Transverse colon (tissue), 4 donors: Measurements from ENCODE around the gene ZNF415. TPM values are rescaled to one million over a fixed set of nuclear protein-coding genes. Genes with fewer than 3 reads are reported as not detected.

Experiments
- DNase-seq: peaks from one replicate; pipeline ENCODE4 v3.0.0-alpha.2; 2019
- H3K27ac ChIP-seq, 4 donors: fragments of 200-600 bp; sonication (generic); 2 replicates each; pipeline ENCODE4 v1.5.1; 2016 to 2018; ENCODE audit warnings: inconsistent platforms in 4 of 4
- H3K27me3 ChIP-seq: fragments of 200-600 bp; sonication (generic); 2 replicates; pipeline ENCODE4 v1.5.1; 2017; ENCODE audit warnings: inconsistent platforms
- H3K36me3 ChIP-seq, 4 donors: fragments of 200-600 bp; sonication (generic); 2 replicates each; pipeline ENCODE4 v1.5.1; 2017 to 2019; ENCODE audit warnings: inconsistent platforms in 4 of 4
- H3K4me1 ChIP-seq, 4 donors: fragments of 200-600 bp; sonication (generic); 2 replicates each; pipeline ENCODE4 v1.5.1; 2017 to 2020; ENCODE audit warnings: inconsistent platforms in 4 of 4
- H3K4me3 ChIP-seq, 4 donors: fragments of 200-600 bp; sonication (generic); 1 replicate in 1 of 4; 2 replicates in 3 of 4; pipeline versions ENCODE4 v1.5.1 to v1.6.1; 2017 to 2019; ENCODE audit warnings: inconsistent platforms in 4 of 4
- H3K9me3 ChIP-seq, 2 donors: fragments of 200-600 bp; sonication (generic); 2 replicates each; pipeline ENCODE4 v1.5.1; 2017 to 2019; ENCODE audit warnings: inconsistent platforms in 2 of 2
- CTCF ChIP-seq, 5 experiments: fragments of 200-600 bp in 3 of 5; fragments of 450-650 bp in 2 of 5; sonication (generic) in 3 of 5; IDR thresholded peaks; 1 replicate in 2 of 5; 2 replicates in 3 of 5; pipeline ENCODE4 v1.5.1; 2016 to 2017; ENCODE audit warnings: antibody characterized with exemption in 5 of 5, inconsistent platforms in 3 of 5, mild to moderate bottlenecking in 2 of 5, moderate library complexity in 1 of 5
- EP300 ChIP-seq: sonication (generic); formaldehyde crosslinking; IDR thresholded peaks from one replicate; pipeline ENCODE4 v1.6.1; 2017; ENCODE audit warnings: antibody characterized with exemption, low read depth
- POLR2A ChIP-seq: fragments of 450-650 bp; IDR thresholded peaks from one replicate; pipeline ENCODE4 v1.6.1; 2016; ENCODE audit warnings: antibody characterized with exemption, mild to moderate bottlenecking, moderate library complexity
- POLR2AphosphoS5 ChIP-seq, 3 donors: sonication (generic); formaldehyde crosslinking; IDR thresholded peaks; one replicate each; pipeline ENCODE4 v1.6.1; 2016; ENCODE audit warnings: antibody characterized with exemption in 3 of 3
- WGBS, 2 donors: methylation state at CpG; one replicate each; pipeline ENCODE4 v1.1.5; 2018; ENCODE audit warnings: low coverage in 1 of 2; 5-methylcytosine and 5-hydroxymethylcytosine counted together
- in situ Hi-C, 4 donors: fragments of 200-750 bp; cut with MboI; loops; one replicate each; pipeline versions ENCODE4 v1.15.0 to v1.15.1; 2017; ENCODE audit warnings: low sequenced_read_pairs in 3 of 4, low pct_ligation_motif_present in 1 of 4, low pct_unique_long_range_greater_than_20kb in 1 of 4
- intact Hi-C: fragments of 100-400 bp; cut with DNase I; formaldehyde crosslinking; loops from one replicate; pipeline ENCODE4 v1.15.1; 2023; ENCODE audit warnings: low total_unique reads
- total RNA-seq, 4 donors: library from RNA; depleted of rRNA; stranded (reverse); fragments of >200 nt; gene quantifications; one replicate each; pipeline ENCODE4 v1.1.0, GENCODE V29; 2016

Gene ZNF415
- total RNA-seq, 4 donors from 2014 or later, result 5.6 to 11.5 (median 10.8) TPM; not detected in 1

DNA sequence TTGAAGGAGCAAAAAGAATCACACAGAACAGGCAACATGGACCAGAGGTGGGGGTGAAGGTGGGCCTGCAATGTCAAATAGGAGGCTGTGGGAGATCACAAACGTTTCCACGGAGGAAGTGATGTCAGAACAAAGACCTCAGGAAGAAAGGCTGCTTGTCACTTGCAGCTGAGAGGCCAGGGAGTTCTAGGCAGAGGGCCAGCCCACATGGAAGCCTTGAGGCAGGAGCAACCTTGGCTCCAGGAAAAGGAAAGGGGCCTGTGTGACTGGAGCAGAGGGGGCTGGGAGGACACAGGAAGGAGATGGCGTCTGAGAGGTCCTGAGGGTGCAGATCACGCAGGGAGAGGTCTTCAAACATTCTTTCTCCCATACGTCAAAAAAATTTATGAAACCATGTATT, 45.8 kb downstream of the ZNF415 start:
- intact Hi-C loops, result no loop called here
- no peak for DNase-seq
- H3K36me3 ChIP-seq, result peaks cover 0 to 63% (median 30%) of the 10 kb centered on the region in 4 donors
- no peaks in the 10 kb centered on the region for H3K4me1 ChIP-seq
- no peak for TF ChIP-seq POLR2A
- H3K27me3 ChIP-seq, result no peaks in the 10 kb centered on the region
- peaks cover 0 to 6% of the 10 kb centered on the region in 2 donors for H3K9me3 ChIP-seq
- in situ Hi-C loops, result no loop called here
- H3K27ac ChIP-seq, result peak overlapping the region in 1 of 4 donors; percentile 20
- H3K4me3 ChIP-seq, result no peak overlapping the region
- WGBS, 2 donors, result 65 to 67% methylated on average over 4 to 5 of the region's 5 CpGs

DNA sequence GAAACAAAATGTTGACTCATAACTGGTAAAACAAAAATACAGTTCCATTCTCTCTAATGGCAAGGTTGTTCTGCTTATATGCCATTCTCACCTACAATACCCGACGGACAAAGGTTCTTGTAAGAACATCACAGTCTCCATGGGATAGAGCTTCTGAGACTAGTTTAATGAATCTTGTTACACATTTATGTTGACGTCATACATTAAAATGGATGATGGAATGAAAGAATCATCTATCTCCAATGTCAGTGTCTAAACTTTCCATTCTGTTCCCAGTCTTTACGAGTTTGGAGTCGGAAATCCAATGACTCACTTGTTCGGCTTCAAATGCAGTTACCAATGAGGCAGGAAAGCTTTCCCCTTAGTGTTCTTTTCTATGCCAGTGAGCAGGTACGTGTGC, 47.2 kb downstream of the ZNF415 start:
- Histone ChIP-seq H3K4me3 (no peak overlapping the region), H3K27me3 (no peaks in the 10 kb centered on the region), H3K9me3 (peaks cover 11 to 16% of the 10 kb centered on the region in 2 donors), H3K4me1 (no peaks in the 10 kb centered on the region), H3K36me3 (peaks cover 0 to 63% (median 23%) of the 10 kb centered on the region in 4 donors), H3K27ac (no peak overlapping the region)
- intact Hi-C loops, result no loop called here
- 94 to 95% methylated on average over 4 to 7 of the region's 7 CpGs for WGBS, 2 donors
- DNase-seq, result no peak
- in situ Hi-C loops, result no loop called here
- TF ChIP-seq POLR2AphosphoS5 (IDR thresholded peaks at IDR 0.05) (no peak), CTCF (IDR thresholded peaks at IDR 0.05) (no peak), POLR2A (no peak), EP300 (no peak)

DNA sequence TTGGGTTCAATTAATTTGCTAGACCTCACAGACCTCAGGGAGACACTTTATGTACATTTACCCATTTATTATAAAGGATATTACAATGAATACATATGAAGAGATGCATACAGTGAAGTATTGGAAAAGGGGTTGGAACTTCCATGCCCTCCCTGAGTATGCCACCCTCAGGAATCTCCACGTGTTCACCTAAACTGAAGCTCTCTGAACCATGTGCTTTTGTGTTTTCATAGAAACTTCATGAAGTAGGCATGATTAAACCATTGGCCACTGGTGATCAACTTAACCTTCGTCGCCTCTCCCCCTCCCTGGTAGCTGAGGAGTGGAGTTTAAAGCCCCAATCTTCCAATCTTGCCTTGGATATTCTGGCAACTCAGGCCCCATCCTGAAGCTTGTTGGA, 49.8 kb downstream of the ZNF415 start:
- in situ Hi-C loops (no loop called here), intact Hi-C loops (no loop called here)
- DNase-seq, result no peak
- TF ChIP-seq EP300 (no peak), POLR2A (no peak), POLR2AphosphoS5 (IDR thresholded peaks at IDR 0.05) (no peak), CTCF (IDR thresholded peaks at IDR 0.05) (no peak)
- Histone ChIP-seq H3K4me3 (no peak overlapping the region), H3K9me3 (peaks cover 16 to 17% of the 10 kb centered on the region in 2 donors), H3K27ac (no peak overlapping the region), H3K4me1 (no peaks in the 10 kb centered on the region), H3K27me3 (no peaks in the 10 kb centered on the region), H3K36me3 (peaks cover 0 to 85% (median 19%) of the 10 kb centered on the region in 4 donors)
- WGBS, 2 donors, result 98% methylated on average over 3 of the region's 3 CpGs; no CpG with 5 or more reads in 1 of the 2 donors

GRCh38 chr19:53079313-53079924, 53.3 kb downstream of the ZNF415 start:
- H3K27ac ChIP-seq, result no peak overlapping the region
- no peaks in the 10 kb centered on the region for H3K4me1 ChIP-seq
- H3K27me3 ChIP-seq, result no peaks in the 10 kb centered on the region
- H3K4me3 ChIP-seq, result no peak overlapping the region
- in situ Hi-C loops (no loop called here), intact Hi-C loops (no loop called here)
- TF ChIP-seq EP300, result no peak
- peaks cover 0 to 87% (median 19%) of the 10 kb centered on the region in 4 donors for H3K36me3 ChIP-seq
- whole genome bisulfite sequencing, 2 donors, result 82 to 86% methylated on average over 1 to 8 of the region's 8 CpGs
- H3K9me3 ChIP-seq, result peaks cover 26% of the 10 kb centered on the region in 2 donors
- DNase-seq, result no peak

GRCh38 chr19:53078668-53079067, 54.0 kb downstream of the ZNF415 start:
- Histone ChIP-seq H3K4me1 (no peaks in the 10 kb centered on the region), H3K36me3 (peaks cover 0 to 88% (median 20%) of the 10 kb centered on the region in 4 donors), H3K27me3 (no peaks in the 10 kb centered on the region), H3K27ac (no peak overlapping the region), H3K4me3 (no peak overlapping the region), H3K9me3 (peaks cover 28 to 29% of the 10 kb centered on the region in 2 donors)
- in situ Hi-C loops, result no loop called here
- TF ChIP-seq CTCF (IDR thresholded peaks at IDR 0.05) (no peak), EP300 (no peak), POLR2AphosphoS5 (IDR thresholded peaks at IDR 0.05) (no peak), POLR2A (no peak)
- intact Hi-C loops, result no loop called here
- WGBS, 2 donors, result 92 to 100% methylated on average over 1 of the region's 1 CpG
- DNase-seq, result no peak
